GM18505 (cell line): ENCODE data around the gene OR6V1.
A peak's percentile ranks its signal among the peaks of the same experiment; 100 is the strongest.

ENCODE experiments used
- ATAC-seq: cut with Tn5 transposase; IDR thresholded peaks from one replicate; pipeline ENCODE4 v1.9.1; 2021; ENCODE audit not compliant: unreplicated experiment
- POLR2A ChIP-seq: IDR thresholded peaks from 4 replicates; pipeline ENCODE4 v1.6.1; 2011; ENCODE audit warnings: borderline replicate concordance; ENCODE audit not compliant: insufficient read depth, insufficient read length; ENCODE audit errors: extremely low read depth

OR6V1 gene

DNA sequence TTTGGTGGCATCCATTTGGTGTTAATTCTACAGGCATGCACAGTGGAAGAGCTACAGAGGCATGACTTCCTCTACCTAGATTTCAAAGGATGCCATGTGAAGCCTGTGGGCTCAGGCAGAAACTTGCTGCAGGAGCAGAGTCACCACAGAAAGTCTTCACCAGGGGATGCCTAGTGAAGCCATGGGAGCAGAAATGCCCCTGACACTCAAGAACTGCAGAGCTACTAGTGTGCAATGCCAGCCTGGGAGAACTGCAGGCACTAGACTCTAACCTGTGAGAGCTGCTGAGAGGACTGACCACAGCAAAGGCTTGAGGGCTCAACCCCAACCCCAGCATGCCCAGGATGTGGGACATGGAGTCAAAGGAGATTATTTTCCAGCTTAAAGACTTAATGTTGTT, 29.1 kb upstream of the OR6V1 start:
- ATAC-seq: no peak
- TF ChIP-seq POLR2A: no peak

DNA sequence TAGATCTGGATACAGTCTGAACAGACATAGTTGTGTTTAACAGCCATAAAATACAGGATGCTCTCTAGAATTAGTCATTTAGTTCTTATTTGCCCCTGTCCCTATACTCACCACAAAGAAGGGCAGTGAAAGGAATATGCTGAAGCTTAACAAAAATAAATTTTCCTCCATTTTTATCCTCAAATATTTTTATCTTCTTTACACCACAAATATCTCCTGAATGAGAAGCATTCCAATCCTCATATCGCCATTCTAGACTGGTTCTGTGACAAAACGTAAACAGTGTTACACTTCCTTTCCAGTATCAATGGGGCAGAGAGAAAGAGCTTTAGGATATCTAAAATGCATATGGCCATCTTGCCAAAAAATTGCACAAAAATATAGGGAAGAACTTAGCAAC, 26.8 kb upstream of the OR6V1 start:
- no peak for TF ChIP-seq POLR2A
- ATAC-seq: no peak

GRCh38 chr7:143027032-143027431, 25.1 kb upstream of the OR6V1 start, which contains the start of gene OR9A2:
Gene OR9A2 (minus strand): TSS chr7:143027132. CDS start chr7:143027132, 0 bp downstream.
- ATAC-seq: no peak
- TF ChIP-seq POLR2A: no peak

- TF ChIP-seq POLR2A: no peak
- no peak for ATAC-seq
These were observed 24.5 kb upstream of the OR6V1 start for GRCh38 chr7:143027683-143028082.

DNA sequence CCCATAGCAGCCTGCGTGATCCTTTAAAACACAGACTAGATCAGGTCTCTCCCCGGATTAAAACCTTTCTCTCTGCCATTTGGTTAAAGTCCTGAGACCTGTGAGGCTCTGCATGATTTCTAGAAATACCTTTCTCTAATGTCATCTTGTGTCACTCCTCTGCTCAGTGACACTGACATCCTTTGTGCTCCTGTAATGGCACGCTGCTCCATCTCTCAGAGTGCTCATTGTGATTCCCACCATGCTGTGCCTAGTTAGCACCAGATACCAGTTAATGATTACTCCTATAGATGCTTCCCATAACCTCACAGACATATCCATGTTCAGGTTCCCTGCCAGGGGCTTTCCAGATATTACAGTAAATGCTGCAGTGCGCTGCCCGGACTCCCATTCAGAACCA, 13.5 kb upstream of the OR6V1 start:
- no peak for ATAC-seq
- no peak for TF ChIP-seq POLR2A

- TF ChIP-seq POLR2A: no peak
- ATAC-seq: no peak
These were observed 11.9 kb upstream of the OR6V1 start for GRCh38 chr7:143040209-143040715.

- no peak for ATAC-seq
- TF ChIP-seq POLR2A: no peak
These were observed 10.8 kb upstream of the OR6V1 start for GRCh38 chr7:143041346-143041745.

GRCh38 chr7:143042159-143042789, 9.9 kb upstream of the OR6V1 start:
- ATAC-seq: no peak
- no peak for TF ChIP-seq POLR2A

DNA sequence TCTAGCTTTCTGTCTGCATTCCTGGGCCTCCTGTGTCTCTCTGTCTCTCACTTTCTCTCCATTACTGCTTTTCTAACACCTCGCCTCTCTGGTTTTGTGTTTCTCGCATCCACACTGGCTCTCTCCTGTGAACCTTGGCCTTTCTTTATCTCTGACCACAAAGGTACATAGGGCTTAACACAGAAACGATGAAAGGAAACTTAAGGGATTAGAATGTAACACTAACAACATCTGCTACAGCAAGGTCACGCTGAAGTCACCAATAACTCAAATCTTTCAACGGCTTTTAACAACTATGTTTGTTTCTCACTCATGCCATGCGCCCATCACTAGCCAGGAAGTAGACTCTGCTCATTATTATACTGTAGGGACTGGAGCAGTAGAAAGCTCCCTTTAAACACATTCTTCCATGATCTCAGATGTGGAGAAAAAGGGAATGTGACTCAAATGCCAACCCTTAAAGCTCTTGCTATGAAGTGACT, 9.3 kb upstream of the OR6V1 start:
- TF ChIP-seq POLR2A: no peak

DNA sequence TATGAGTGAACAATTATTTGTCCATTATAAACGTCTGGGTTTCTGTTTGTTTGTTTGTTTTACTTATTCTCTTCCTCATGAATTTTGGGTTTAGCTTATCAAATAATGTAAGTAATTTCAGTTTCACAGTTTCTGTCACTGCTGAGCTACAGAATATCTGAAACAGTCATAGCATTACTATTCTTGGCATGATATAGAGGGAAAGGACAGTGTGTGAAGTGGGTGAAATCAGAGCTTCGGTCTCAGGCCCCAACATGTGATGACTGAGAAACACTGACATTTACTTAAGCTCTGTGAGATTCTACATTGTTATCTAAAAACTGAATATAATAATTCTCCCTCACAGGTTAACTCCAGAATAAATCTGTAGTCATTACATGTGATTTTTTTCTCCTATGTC, 8.8 kb upstream of the OR6V1 start:
- peak; percentile 57 for ATAC-seq
- no peak for TF ChIP-seq POLR2A

More for the DNA sequence above, 9.3 kb upstream of the OR6V1 start:
- ATAC-seq: no peak

DNA sequence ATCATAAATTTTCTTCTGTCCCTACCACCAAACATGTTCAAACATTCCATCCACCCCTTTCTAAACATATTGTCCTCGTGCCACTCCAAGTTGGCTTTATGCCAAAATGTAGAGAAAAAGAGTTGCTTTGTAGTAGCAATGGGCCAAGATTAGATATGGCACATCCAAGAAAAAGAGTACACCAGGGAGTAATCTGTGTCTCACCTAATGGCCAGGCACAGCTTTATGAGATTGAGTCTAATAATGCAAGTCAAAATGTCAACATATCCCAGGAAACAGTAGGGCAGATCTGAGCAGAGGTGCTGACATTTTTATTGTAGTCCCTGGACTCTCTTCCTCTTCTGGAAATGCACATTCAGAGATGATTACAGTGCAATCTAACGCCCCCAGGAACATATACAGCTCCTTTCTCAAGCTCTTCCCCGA, 5.7 kb upstream of the OR6V1 start:
- ATAC-seq: no peak
- TF ChIP-seq POLR2A: no peak

- TF ChIP-seq POLR2A: no peak
- no peak for ATAC-seq
These were observed 4.8 kb upstream of the OR6V1 start for GRCh38 chr7:143047326-143047725.

- no peak for TF ChIP-seq POLR2A
- no peak for ATAC-seq
These were observed 3.3 kb upstream of the OR6V1 start for GRCh38 chr7:143048827-143049226.

DNA sequence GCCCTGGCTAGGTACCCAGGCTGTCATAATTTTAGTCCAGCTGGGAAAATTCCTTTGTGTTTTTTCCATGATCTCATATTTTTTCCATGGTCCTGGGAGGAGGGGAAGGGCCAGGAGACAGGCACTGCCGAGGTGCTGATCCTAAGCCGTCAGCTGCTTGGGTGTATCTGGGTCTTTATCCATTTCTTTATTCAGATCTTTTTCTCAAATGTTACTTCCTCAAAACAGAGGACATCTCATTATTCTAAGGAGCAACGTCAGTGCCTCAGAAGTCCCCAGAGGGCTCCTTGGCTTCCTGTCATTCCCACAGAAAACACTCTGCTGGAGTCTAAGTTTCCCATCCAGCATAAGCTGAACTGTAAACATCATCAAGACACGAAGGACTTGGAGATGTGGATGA, 2.8 kb upstream of the OR6V1 start:
- TF ChIP-seq POLR2A: no peak
- ATAC-seq: no peak
